GM21528 (cell line): ENCODE data around the gene RPL12.
A peak's percentile ranks its signal among the peaks of the same experiment; 100 is the strongest.
"Not testable (repeated sequence)": the region's sequence is repeated elsewhere in the genome, so short reads cannot be mapped to it uniquely, and the experiment has no call there.

ENCODE experiments used
- ATAC-seq: cut with Tn5 transposase; IDR thresholded peaks from one replicate; pipeline ENCODE4 v1.9.1; 2021; ENCODE audit warnings: mild to moderate bottlenecking, moderate library complexity; ENCODE audit not compliant: unreplicated experiment, low FRiP score

The RPL12 gene

GRCh38 chr9:127473501-127473900 lies 22.3 kb upstream of the RPL12 start:
- ATAC-seq: no peak

GRCh38 chr9:127470662-127471061 lies 19.5 kb upstream of the RPL12 start:
- ATAC-seq: no peak

- ATAC-seq: no peak
Observed at GRCh38 chr9:127467621-127468020, 16.4 kb upstream of the RPL12 start.

- ATAC-seq: not testable (repeated sequence)
Observed at GRCh38 chr9:127466407-127466917, 15.3 kb upstream of the RPL12 start.

- ATAC-seq: no peak
Observed at GRCh38 chr9:127463911-127464310, 12.7 kb upstream of the RPL12 start.

GRCh38 chr9:127463382-127463781 lies 12.2 kb upstream of the RPL12 start:
- ATAC-seq: no peak

GRCh38 chr9:127458921-127459320 lies 7.7 kb upstream of the RPL12 start:
- ATAC-seq: no peak

- ATAC-seq: no peak
Observed at GRCh38 chr9:127457191-127457878, 6.1 kb upstream of the RPL12 start.

- no peak for ATAC-seq
Observed at GRCh38 chr9:127455324-127455992, 4.3 kb upstream of the RPL12 start.

GRCh38 chr9:127452691-127453090 lies 1.5 kb upstream of the RPL12 start:
- no peak for ATAC-seq

GRCh38 chr9:127451858-127452656 lies 851 bp upstream of the RPL12 start:
- peak; percentile 10 for ATAC-seq

- ATAC-seq: peak; percentile 26
Observed at GRCh38 chr9:127451608-127451857, 327 bp upstream of the RPL12 start.

GRCh38 chr9:127450243-127450760 lies 904 bp downstream of the RPL12 start:
- ATAC-seq: peak; percentile 2

GRCh38 chr9:127449332-127449966 lies 1.8 kb downstream of the RPL12 start:
- ATAC-seq: no peak

- no peak for ATAC-seq
Observed at GRCh38 chr9:127448112-127448805, 2.9 kb downstream of the RPL12 start.

- no peak for ATAC-seq
Observed at GRCh38 chr9:127447416-127448111, 3.6 kb downstream of the RPL12 start.

GRCh38 chr9:127446713-127447415 lies 4.3 kb downstream of the RPL12 start:
- ATAC-seq: no peak

- ATAC-seq: no peak
Observed at GRCh38 chr9:127445851-127446712, 5.1 kb downstream of the RPL12 start.
